ENCODE measurements around the gene TRIM29.

The TRIM29 gene

GRCh38 chr11:120137187-120137610, 714 bp downstream of the TRIM29 start:
- DNase-seq = peak; percentile 42

- peak; percentile 52 for DNase-seq
Observed at GRCh38 chr11:120136356-120136755, 1.6 kb downstream of the TRIM29 start.

GRCh38 chr11:120135838-120136237, 2.1 kb downstream of the TRIM29 start:
- DNase-seq = peak; percentile 30

GRCh38 chr11:120134931-120135228, 3.0 kb downstream of the TRIM29 start:
- DNase-seq = no peak

- DNase-seq = peak; percentile 38
Observed at GRCh38 chr11:120134106-120134930, 3.6 kb downstream of the TRIM29 start.

GRCh38 chr11:120133216-120134105, 4.5 kb downstream of the TRIM29 start:
- peak; percentile 37 for DNase-seq

- DNase-seq = no peak
Observed at GRCh38 chr11:120132645-120133185, 5.2 kb downstream of the TRIM29 start.

- peak; percentile 37 for DNase-seq
Observed at GRCh38 chr11:120131941-120132644, 5.8 kb downstream of the TRIM29 start.

GRCh38 chr11:120130991-120131760, 6.7 kb downstream of the TRIM29 start:
- DNase-seq = peak; percentile 39

- DNase-seq = peak; percentile 45
Observed at GRCh38 chr11:120130176-120130980, 7.5 kb downstream of the TRIM29 start.

GRCh38 chr11:120129570-120129969, 8.3 kb downstream of the TRIM29 start:
- DNase-seq = peak; percentile 19

- DNase-seq = no peak
Observed at GRCh38 chr11:120128392-120129119, 9.4 kb downstream of the TRIM29 start.

- DNase-seq = no peak
Observed at GRCh38 chr11:120127236-120127635, 10.7 kb downstream of the TRIM29 start.

- no peak for DNase-seq
Observed at GRCh38 chr11:120126620-120127019, 11.3 kb downstream of the TRIM29 start.

- no peak for DNase-seq
Observed at GRCh38 chr11:120125509-120125908, 12.4 kb downstream of the TRIM29 start.

GRCh38 chr11:120125024-120125423, 12.9 kb downstream of the TRIM29 start:
- DNase-seq = no peak

GRCh38 chr11:120124355-120124754, 13.6 kb downstream of the TRIM29 start:
- no peak for DNase-seq

- DNase-seq = no peak
Observed at GRCh38 chr11:120123946-120124345, 14.0 kb downstream of the TRIM29 start.

GRCh38 chr11:120122924-120123683, 14.8 kb downstream of the TRIM29 start:
- DNase-seq = no peak
